Ramos (cell line): ENCODE measurements around the gene AKIRIN2.

Experiments
- in situ Hi-C: fragments of 300-500 bp; cut with MboI; formaldehyde crosslinking; loops from one replicate; pipeline ENCODE4 v1.14.3; 2022; ENCODE audit warnings: low sequenced_read_pairs; ENCODE audit not compliant: unreplicated experiment

AKIRIN2 gene

GRCh38 chr6:87661016-87661415 lies 41.0 kb downstream of the AKIRIN2 start:
- in situ Hi-C loops, result no loop called here

GRCh38 chr6:87660226-87660911 lies 41.7 kb downstream of the AKIRIN2 start:
- in situ Hi-C loops, result no loop called here

- in situ Hi-C loops, result no loop called here
These were observed 43.5 kb downstream of the AKIRIN2 start for GRCh38 chr6:87658516-87658915.

- in situ Hi-C loops, result no loop called here
These were observed 45.2 kb downstream of the AKIRIN2 start for GRCh38 chr6:87656857-87657256.

GRCh38 chr6:87655824-87656223 lies 46.2 kb downstream of the AKIRIN2 start:
- in situ Hi-C loops, result no loop called here

- in situ Hi-C loops, result no loop called here
These were observed 47.1 kb downstream of the AKIRIN2 start for GRCh38 chr6:87654875-87655454.

GRCh38 chr6:87654122-87654521 lies 47.9 kb downstream of the AKIRIN2 start:
- in situ Hi-C loops, result no loop called here

GRCh38 chr6:87653074-87653962 lies 48.7 kb downstream of the AKIRIN2 start:
- in situ Hi-C loops, result no loop called here

- in situ Hi-C loops, result no loop called here
These were observed 57.0 kb downstream of the AKIRIN2 start for GRCh38 chr6:87645080-87645479.

GRCh38 chr6:87641065-87641692 lies 60.9 kb downstream of the AKIRIN2 start:
- in situ Hi-C loops, result no loop called here

- in situ Hi-C loops, result no loop called here
These were observed 62.7 kb downstream of the AKIRIN2 start for GRCh38 chr6:87639373-87639772.

GRCh38 chr6:87637106-87637505 lies 64.9 kb downstream of the AKIRIN2 start:
- in situ Hi-C loops, result no loop called here

GRCh38 chr6:87636315-87636714 lies 65.7 kb downstream of the AKIRIN2 start:
- in situ Hi-C loops, result no loop called here

GRCh38 chr6:87633851-87634250 lies 68.2 kb downstream of the AKIRIN2 start:
- in situ Hi-C loops, result no loop called here

- in situ Hi-C loops, result no loop called here
These were observed 71.3 kb downstream of the AKIRIN2 start for GRCh38 chr6:87630746-87631145.

GRCh38 chr6:87628881-87629280 lies 73.2 kb downstream of the AKIRIN2 start:
- in situ Hi-C loops, result no loop called here

- in situ Hi-C loops, result no loop called here
These were observed 73.6 kb downstream of the AKIRIN2 start for GRCh38 chr6:87628424-87628823.
